ENCODE results near the gene CEP250.

The CEP250 gene, protein sequence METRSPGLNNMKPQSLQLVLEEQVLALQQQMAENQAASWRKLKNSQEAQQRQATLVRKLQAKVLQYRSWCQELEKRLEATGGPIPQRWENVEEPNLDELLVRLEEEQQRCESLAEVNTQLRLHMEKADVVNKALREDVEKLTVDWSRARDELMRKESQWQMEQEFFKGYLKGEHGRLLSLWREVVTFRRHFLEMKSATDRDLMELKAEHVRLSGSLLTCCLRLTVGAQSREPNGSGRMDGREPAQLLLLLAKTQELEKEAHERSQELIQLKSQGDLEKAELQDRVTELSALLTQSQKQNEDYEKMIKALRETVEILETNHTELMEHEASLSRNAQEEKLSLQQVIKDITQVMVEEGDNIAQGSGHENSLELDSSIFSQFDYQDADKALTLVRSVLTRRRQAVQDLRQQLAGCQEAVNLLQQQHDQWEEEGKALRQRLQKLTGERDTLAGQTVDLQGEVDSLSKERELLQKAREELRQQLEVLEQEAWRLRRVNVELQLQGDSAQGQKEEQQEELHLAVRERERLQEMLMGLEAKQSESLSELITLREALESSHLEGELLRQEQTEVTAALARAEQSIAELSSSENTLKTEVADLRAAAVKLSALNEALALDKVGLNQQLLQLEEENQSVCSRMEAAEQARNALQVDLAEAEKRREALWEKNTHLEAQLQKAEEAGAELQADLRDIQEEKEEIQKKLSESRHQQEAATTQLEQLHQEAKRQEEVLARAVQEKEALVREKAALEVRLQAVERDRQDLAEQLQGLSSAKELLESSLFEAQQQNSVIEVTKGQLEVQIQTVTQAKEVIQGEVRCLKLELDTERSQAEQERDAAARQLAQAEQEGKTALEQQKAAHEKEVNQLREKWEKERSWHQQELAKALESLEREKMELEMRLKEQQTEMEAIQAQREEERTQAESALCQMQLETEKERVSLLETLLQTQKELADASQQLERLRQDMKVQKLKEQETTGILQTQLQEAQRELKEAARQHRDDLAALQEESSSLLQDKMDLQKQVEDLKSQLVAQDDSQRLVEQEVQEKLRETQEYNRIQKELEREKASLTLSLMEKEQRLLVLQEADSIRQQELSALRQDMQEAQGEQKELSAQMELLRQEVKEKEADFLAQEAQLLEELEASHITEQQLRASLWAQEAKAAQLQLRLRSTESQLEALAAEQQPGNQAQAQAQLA (N-terminal part only)

DNA sequence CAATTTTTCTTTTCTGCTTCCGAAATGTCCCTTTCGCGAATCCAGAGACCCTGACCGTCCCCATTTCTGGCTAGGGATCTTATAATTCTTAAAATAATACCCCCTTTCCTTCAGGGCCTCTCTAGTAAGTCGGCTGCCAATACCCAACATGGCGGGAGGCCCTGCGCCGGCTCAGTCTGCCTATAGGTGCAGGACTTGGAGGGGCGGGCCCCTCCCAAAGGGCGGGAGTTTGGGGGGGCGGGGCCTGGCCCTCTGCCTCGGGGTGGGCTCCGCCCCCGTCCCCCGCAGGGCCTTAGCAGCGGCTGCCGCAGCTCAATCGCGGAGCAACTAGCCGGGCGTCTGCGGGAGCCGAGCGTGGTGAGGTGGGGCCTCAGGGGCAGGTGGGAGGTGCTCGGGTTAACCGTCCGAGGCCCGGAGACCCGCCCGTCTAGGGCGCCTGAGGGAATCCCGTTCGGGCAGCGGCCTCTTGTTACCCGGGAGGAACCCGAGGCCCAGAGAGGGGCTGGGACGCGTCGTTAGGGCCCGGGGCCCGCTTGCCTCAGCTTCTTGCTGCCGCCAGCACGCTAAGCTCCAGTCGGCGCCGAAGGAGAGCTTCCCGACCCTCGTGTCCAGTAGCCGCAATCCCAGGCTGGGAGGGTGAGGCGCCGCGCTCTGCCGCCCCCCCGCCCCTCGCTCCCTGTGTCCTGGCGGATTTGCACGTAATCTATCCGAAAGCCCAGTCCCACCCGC is at the start of gene CEP250:
CEP250 (plus strand) TSS at position 718 of the 729 bp plus-strand sequence. CDS start 6,770 bp downstream, outside the sequence.
- peak; percentile 94 to 97 for ATAC-seq (replicated peaks)

DNA sequence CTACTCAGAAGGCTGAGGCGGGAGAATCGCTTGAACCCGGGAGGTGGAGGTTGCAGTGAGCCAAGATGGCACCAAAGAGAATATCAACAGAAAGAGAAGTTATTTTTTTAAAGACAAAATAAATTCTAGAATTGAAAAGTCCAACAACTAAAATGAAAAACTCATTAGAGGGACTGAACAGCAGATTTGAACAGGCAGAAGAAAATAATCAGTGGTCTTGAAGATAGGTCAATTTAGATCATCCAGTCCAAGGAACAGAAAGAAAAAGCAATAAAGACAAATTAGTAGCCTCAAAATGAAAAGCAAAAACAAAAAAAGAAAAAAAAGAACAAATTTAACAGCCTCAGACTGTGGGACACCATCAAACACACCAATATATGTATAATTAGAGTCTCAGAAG is 49.6 kb upstream of the CEP250 start:
- peaks cover 35 to 42% of the 10 kb centered on the region in 2 donors for H3K36me3 Mint-ChIP-seq
- ATAC-seq (replicated peaks) (no peak), DNase-seq (no peak)
- H3K4me1 Mint-ChIP-seq = peaks cover 8 to 28% of the 10 kb centered on the region in 2 donors
- no peaks in the 10 kb centered on the region for H3K27me3 Mint-ChIP-seq
- H3K9me3 Mint-ChIP-seq = peaks cover 6% of the 10 kb centered on the region in 2 donors
- H3K27ac Mint-ChIP-seq = no peak overlapping the region
- no peak overlapping the region for H3K4me3 Mint-ChIP-seq

More for the DNA sequence above, at the start of gene CEP250:
- peak; percentile 89 for DNase-seq
- H3K27ac Mint-ChIP-seq = peak within 1 kb of the TSS; percentile 99
- H3K4me1 Mint-ChIP-seq = peaks cover 2 to 11% of the 10 kb centered on the region in 2 donors
- peak within 1 kb of the TSS; percentile 91 to 94 for H3K4me3 Mint-ChIP-seq
- no peaks in the 10 kb centered on the region for H3K9me3 Mint-ChIP-seq
- H3K36me3 Mint-ChIP-seq = no peaks in the 10 kb centered on the region
- H3K27me3 Mint-ChIP-seq = no peaks in the 10 kb centered on the region

DNA sequence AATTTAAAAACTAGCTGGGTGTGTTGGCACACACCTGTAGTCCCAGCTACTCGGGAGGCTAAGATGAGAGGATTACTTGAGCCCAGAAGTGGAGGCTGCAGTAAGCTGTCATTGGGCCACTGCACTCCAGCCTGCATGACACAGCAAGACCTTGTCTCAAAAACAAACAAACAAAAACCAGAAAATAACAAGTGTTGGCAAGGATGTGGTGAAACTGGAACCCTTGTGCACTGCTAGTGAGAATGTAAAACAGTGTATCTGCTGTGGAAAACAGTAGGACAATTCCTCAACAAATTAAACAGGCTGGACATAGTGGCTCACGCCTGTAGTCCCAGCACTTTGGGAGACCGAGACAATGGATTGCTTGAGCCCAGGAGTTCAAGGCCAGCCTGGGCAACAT is 47.1 kb upstream of the CEP250 start:
- ATAC-seq (replicated peaks) (no peak), DNase-seq (no peak)
- no peak overlapping the region for H3K4me3 Mint-ChIP-seq
- H3K4me1 Mint-ChIP-seq = peaks cover 11 to 44% of the 10 kb centered on the region in 2 donors
- H3K27ac Mint-ChIP-seq = no peak overlapping the region
- no peaks in the 10 kb centered on the region for H3K27me3 Mint-ChIP-seq
- H3K9me3 Mint-ChIP-seq = peaks cover 6% of the 10 kb centered on the region in 2 donors
- peaks cover 35 to 42% of the 10 kb centered on the region in 2 donors for H3K36me3 Mint-ChIP-seq

DNA sequence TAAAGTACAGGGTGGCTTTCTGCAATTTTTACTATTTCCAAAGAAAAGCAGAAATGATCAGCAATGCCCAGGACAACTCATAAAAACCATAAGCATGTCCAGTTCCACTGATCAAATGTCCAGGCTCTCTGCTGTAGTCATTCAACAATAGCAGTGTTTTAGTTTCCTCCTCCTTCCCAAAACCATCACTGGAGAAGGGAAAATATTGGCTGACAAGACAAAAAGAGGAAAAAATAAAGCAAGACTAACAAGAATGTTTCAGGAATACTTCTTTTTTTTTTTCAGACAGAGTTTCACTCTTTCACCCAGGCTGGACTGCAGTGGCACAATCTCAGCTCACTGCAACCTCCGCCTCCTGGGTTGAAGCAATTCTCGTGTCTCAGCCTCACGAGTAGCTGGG is 45.9 kb upstream of the CEP250 start:
- peaks cover 6% of the 10 kb centered on the region in 2 donors for H3K9me3 Mint-ChIP-seq

DNA sequence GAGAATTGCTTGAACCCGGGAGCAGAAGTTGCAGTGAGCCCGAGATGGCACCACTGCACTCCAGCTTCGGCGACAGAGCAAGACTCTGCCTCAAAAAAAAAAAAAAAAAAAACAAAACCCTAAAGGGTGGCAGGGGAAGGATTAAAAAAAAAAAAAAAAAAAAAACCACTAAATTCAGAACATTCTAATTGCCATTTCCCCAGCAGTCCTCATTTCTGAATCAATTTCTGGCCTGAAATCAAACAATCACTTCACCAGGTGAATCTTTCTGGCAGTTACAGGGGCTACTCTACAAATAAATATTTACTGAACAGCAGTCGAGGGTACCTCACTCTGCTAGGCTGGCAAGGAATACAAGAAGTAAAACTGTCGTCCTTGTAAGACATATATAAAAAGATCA is 44.8 kb upstream of the CEP250 start:
- DNase-seq (no peak), ATAC-seq (replicated peaks) (no peak)
- H3K4me3 Mint-ChIP-seq = peak overlapping the region; percentile 96 to 100
- H3K9me3 Mint-ChIP-seq = peaks cover 6% of the 10 kb centered on the region in 2 donors
- H3K36me3 Mint-ChIP-seq = peaks cover 27 to 36% of the 10 kb centered on the region in 2 donors
- H3K4me1 Mint-ChIP-seq = peaks cover 5 to 29% of the 10 kb centered on the region in 2 donors
- no peaks in the 10 kb centered on the region for H3K27me3 Mint-ChIP-seq
- no peak overlapping the region for H3K27ac Mint-ChIP-seq

More for the DNA sequence above, 45.9 kb upstream of the CEP250 start:
- no peak overlapping the region for H3K4me3 Mint-ChIP-seq
- peaks cover 10 to 39% of the 10 kb centered on the region in 2 donors for H3K4me1 Mint-ChIP-seq
- ATAC-seq (replicated peaks) = no peak
- H3K27ac Mint-ChIP-seq = no peak overlapping the region
- H3K27me3 Mint-ChIP-seq = no peaks in the 10 kb centered on the region
- H3K36me3 Mint-ChIP-seq = peaks cover 31 to 42% of the 10 kb centered on the region in 2 donors
- no peak for DNase-seq

DNA sequence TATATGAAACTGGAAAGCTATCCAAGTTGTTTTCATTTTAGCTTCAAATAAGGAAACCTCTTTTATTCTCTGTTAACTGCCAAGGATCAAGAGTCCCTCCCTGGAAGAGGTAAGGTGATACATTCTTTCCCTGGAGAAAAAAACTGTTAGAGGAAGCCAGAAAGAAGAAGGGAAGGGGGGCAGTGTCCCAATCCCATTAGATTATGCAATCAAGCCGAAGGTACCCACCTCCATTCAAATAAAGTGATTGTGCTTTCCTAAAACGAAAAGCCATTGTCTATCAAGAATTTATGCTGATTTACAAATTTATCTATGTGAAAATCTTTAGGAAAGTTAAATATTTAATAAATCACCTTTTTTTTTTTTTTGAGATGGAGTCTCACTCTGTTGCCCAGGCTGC is 34.1 kb upstream of the CEP250 start:
- no peak for ATAC-seq (replicated peaks)
- Mint-ChIP-seq H3K36me3 (no peaks in the 10 kb centered on the region), H3K27ac (no peak overlapping the region), H3K4me3 (no peak overlapping the region), H3K4me1 (no peaks in the 10 kb centered on the region), H3K27me3 (peaks cover 22 to 29% of the 10 kb centered on the region in 2 donors), H3K9me3 (no peaks in the 10 kb centered on the region)
- no peak for DNase-seq

DNA sequence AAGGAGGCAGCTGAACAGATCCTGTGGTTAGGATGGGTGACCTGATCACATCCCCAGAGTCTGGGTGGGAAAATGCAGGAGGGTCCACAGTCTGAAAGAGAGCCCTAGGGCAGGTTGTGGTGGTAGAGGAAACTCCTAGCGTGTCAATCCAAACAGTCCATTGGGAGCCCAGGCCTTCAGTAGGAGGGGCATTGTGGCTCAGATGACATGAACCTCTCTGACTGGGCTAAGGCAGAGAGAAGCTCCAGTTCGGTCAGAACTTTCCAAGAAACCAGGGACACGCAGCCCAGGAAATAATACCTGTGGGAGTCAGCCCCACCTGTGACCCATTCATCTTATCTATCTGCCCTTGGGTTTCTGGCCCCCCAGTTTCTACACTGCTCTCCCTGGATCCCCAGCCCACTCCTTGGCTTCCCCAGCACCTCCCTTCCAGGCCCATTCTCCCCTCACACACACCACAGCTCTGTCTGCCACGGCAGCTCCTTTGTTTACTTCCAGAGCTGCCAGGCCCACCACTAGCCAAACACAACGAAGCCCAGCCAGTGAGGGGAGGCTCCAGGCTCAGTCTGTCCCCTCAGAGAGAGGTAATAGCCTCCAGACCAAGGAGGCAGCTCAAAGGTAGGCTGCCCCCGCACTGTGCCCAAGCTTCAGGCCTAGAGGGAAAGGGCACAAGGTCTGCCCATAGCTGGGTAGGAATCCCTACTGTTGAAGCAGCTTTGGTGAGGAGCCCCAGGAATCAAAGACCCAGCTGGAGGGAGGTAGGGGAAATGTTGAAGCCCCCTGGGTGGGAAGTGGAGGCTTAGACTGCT is 23.6 kb upstream of the CEP250 start:
- no peaks in the 10 kb centered on the region for H3K36me3 Mint-ChIP-seq
- no peaks in the 10 kb centered on the region for H3K9me3 Mint-ChIP-seq
- DNase-seq (no peak), ATAC-seq (replicated peaks) (no peak)
- H3K4me3 Mint-ChIP-seq = no peak overlapping the region
- peaks cover 0 to 4% of the 10 kb centered on the region in 2 donors for H3K27me3 Mint-ChIP-seq
- H3K27ac Mint-ChIP-seq = no peak overlapping the region
- H3K4me1 Mint-ChIP-seq = no peaks in the 10 kb centered on the region

DNA sequence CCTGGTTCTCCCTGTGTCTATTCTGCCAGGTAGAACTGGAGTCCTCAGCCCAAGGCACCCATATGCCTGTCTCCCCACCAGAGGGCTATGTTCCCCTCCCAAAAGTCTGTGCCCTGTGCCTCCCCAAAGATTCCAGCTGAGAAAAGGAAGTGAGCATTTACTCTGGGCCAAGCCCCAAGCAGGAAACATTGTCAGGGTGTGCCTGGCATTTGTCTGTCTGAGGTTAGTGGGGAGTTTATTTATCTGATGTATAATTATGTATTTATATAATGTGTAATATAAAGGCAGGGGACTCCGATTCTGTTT is 23.0 kb upstream of the CEP250 start:
- Mint-ChIP-seq H3K4me1 (no peaks in the 10 kb centered on the region), H3K36me3 (no peaks in the 10 kb centered on the region), H3K27ac (no peak overlapping the region), H3K27me3 (peaks cover 0 to 4% of the 10 kb centered on the region in 2 donors), H3K4me3 (no peak overlapping the region), H3K9me3 (no peaks in the 10 kb centered on the region)
- ATAC-seq (replicated peaks) (peak in 1 of 2 donors; percentile 34), DNase-seq (no peak)

DNA sequence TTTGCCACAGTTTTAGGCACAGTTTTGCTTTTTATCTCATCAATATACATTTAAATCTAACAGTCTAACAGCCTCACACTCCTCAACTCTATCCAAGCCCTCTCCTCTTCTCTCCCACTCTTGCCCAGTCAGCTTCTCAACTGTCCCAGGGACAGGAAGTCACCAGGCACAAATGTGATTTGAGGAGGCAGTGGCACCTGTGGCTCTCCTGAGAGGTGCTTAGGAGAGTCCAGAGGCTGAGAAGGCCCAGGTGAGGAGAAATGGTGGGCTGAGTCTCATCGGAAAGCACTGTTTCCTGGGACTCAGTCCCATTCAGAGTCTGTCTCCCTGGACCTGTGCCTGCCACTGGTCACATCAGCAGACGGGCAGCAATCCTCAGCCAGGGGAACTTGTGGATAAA is 22.1 kb upstream of the CEP250 start:
- ATAC-seq (replicated peaks) = no peak
- H3K27ac Mint-ChIP-seq = no peak overlapping the region

DNA sequence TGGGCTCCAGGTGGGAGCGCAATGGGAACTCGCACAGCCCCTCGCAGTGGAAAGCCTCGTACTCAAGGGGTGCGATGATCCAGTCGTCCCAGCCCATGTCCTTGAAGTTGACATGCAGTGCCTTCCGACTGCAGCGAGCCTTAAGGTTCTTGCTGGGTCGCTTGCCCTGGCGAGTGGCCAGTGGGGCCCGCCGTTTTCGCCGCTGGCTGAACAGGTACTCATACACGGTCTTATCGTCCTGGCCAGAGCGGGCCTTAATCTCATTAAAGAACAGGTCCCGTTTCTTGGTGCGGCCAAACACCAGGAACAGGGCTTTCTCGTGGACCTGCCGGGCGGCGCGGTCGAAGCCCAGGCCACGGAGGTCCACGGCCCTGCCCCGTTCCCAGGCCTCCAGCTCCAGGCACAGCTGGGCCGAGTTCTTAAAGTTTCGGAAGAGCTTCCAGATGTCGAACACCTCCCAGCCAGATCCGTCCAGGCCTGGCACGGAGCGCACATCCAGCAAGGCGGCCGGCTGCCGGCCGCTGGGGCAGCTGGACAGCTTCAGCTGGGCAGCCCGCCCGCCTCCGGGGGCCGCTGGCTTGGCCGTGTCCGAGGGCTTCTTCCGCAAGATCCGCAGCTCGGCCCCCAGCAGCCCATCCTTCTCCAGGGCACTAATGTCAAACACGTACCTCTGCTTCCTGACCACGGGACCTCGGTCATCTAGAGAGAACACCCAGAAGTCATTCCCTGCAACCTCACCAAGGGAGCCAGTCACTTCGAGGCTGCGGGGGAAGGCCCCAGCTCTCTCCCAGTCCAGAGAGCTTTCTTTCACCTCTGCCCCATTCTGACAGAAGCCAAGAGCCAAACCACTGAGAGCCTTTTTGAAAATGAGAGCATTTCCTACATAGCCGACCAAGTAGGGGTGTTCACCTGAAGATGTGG is 21.1 kb upstream of the CEP250 start:
- no peak for ATAC-seq (replicated peaks)
- H3K36me3 Mint-ChIP-seq = no peaks in the 10 kb centered on the region
- H3K4me3 Mint-ChIP-seq = no peak overlapping the region
- H3K9me3 Mint-ChIP-seq = no peaks in the 10 kb centered on the region
- H3K4me1 Mint-ChIP-seq = peaks cover 2 to 7% of the 10 kb centered on the region in 2 donors
- no peak overlapping the region for H3K27ac Mint-ChIP-seq
- DNase-seq = no peak
- H3K27me3 Mint-ChIP-seq = peaks cover under 1 to 6% of the 10 kb centered on the region in 2 donors

More for the DNA sequence above, 22.1 kb upstream of the CEP250 start:
- H3K4me3 Mint-ChIP-seq = no peak overlapping the region
- peaks cover 0 to 4% of the 10 kb centered on the region in 2 donors for H3K27me3 Mint-ChIP-seq
- no peak for DNase-seq
- no peaks in the 10 kb centered on the region for H3K9me3 Mint-ChIP-seq
- no peaks in the 10 kb centered on the region for H3K36me3 Mint-ChIP-seq
- H3K4me1 Mint-ChIP-seq = no peaks in the 10 kb centered on the region

DNA sequence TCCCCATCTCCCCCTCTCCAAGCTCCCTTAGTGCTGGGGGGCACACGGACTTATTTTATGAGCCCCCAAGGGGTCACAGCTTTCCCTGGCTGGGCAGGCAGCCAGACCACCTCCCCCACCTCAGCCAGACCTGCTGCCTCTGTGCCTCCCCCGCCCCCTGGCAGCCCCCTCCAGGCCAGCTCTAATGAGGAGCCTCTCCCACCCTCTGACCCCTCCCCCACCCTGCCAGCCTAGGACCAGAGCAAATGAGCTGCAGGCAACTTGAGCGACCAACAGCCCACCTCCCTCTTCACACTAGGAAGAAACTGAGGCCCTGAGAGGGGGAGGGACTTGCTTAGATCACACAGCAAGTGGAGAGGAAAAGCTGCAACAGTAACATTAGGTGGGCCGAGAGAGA is 19.2 kb upstream of the CEP250 start:
- no peak for ATAC-seq (replicated peaks)
- Mint-ChIP-seq H3K27me3 (peaks cover 14 to 21% of the 10 kb centered on the region in 2 donors), H3K36me3 (no peaks in the 10 kb centered on the region), H3K4me1 (peaks cover 2 to 7% of the 10 kb centered on the region in 2 donors), H3K9me3 (no peaks in the 10 kb centered on the region), H3K4me3 (no peak overlapping the region), H3K27ac (no peak overlapping the region)
- no peak for DNase-seq

DNA sequence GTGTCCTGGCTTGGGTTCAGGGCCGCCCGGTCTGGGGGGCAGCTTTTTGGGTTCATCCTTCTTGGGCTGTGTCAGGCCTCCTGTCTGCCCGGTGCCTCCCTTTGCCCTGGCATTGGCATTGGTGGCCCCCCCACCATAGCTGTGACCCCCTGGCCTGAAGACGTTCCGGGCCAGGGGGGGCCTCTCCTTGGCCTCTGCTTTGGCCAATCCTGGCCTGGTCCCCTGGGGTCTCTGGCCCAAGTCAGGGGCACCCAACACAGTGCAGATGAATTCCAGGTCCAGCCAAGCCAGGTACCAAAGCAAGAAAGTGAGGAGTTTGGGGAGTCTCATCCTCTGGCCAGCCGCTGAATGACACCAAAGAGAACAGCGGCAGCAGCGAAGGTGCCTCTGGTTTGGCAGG is 17.8 kb upstream of the CEP250 start:
- Mint-ChIP-seq H3K27me3 (peaks cover 14 to 21% of the 10 kb centered on the region in 2 donors), H3K4me1 (peaks cover 2 to 7% of the 10 kb centered on the region in 2 donors), H3K27ac (no peak overlapping the region), H3K36me3 (no peaks in the 10 kb centered on the region), H3K9me3 (no peaks in the 10 kb centered on the region), H3K4me3 (no peak overlapping the region)
- no peak for ATAC-seq (replicated peaks)
- no peak for DNase-seq

Measured in stimulated activated naive B cell treated with anti-CD40 and anti-IgM and Interleukin-4, amounts not matched to agents 10 μg/mL and 1 μg/mL and 100 μg/mL, for 72 hours (primary cell).